Measurements from ENCODE around the gene IGIP.

DNA sequence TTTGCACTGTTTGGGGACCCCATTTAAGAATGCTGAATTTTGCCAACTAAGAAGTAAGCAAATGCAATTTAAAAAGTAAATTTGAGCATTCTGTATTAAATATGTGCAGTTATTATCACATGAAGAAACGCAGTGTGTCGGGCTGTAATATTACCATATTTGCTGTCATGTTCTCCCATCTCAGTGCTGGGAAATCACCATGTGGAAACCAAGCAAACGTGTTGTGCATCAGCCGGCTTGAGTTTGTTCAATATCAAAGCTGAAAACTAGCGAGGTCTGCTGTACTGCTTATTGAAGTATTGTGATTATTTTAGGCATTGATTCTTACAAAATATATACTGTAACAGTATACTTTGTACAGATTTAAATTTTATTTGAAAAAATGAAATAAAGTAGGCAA, 2.6 kb downstream of the IGIP start:
- TF ChIP-seq, protein P1, sequence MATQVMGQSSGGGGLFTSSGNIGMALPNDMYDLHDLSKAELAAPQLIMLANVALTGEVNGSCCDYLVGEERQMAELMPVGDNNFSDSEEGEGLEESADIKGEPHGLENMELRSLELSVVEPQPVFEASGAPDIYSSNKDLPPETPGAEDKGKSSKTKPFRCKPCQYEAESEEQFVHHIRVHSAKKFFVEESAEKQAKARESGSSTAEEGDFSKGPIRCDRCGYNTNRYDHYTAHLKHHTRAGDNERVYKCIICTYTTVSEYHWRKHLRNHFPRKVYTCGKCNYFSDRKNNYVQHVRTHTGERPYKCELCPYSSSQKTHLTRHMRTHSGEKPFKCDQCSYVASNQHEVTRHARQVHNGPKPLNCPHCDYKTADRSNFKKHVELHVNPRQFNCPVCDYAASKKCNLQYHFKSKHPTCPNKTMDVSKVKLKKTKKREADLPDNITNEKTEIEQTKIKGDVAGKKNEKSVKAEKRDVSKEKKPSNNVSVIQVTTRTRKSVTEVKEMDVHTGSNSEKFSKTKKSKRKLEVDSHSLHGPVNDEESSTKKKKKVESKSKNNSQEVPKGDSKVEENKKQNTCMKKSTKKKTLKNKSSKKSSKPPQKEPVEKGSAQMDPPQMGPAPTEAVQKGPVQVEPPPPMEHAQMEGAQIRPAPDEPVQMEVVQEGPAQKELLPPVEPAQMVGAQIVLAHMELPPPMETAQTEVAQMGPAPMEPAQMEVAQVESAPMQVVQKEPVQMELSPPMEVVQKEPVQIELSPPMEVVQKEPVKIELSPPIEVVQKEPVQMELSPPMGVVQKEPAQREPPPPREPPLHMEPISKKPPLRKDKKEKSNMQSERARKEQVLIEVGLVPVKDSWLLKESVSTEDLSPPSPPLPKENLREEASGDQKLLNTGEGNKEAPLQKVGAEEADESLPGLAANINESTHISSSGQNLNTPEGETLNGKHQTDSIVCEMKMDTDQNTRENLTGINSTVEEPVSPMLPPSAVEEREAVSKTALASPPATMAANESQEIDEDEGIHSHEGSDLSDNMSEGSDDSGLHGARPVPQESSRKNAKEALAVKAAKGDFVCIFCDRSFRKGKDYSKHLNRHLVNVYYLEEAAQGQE (IDR thresholded peaks at IDR 0.05; ENCODE audit: low read depth), result no peak
- TF ChIP-seq, protein P2, sequence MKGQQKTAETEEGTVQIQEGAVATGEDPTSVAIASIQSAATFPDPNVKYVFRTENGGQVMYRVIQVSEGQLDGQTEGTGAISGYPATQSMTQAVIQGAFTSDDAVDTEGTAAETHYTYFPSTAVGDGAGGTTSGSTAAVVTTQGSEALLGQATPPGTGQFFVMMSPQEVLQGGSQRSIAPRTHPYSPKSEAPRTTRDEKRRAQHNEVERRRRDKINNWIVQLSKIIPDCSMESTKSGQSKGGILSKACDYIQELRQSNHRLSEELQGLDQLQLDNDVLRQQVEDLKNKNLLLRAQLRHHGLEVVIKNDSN (IDR thresholded peaks at IDR 0.05), result no peak
- TF ChIP-seq EP300 (IDR thresholded peaks at IDR 0.05; ENCODE audit: borderline replicate concordance), result no peak
- no peak for TF ChIP-seq TAF1 (IDR thresholded peaks at IDR 0.05; ENCODE audit: low read depth)

Measured in Ishikawa (cell line).